ENCODE data around the gene TRIM52. TPM values are rescaled to one million over a fixed set of nuclear protein-coding genes. Genes with fewer than 3 reads are reported as not detected.
A peak's percentile ranks its signal among the peaks of the same experiment; 100 is the strongest.

TRIM52 gene
- polyA plus RNA-seq, 2 of the 4 experiments (the other 2 are of a cell fraction), result 11.1 to 12.1 TPM

DNA sequence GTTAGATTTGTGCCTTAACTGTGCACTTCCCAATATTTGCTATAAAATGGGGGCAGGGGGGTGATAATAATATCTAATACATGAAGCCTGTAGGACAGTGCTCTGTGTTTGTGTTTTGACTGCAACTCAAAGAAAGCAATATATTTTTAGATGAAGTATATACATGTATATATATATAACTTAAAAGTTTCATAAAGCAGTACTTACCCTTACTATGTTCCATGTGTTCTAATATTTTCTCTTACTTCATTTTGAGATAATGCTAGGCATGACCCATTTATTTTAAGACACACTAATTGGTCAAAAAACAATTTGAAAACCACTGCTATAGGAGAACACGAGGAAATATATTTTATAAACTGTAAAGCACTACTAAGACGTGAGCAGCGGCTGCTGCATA lies 2.4 kb downstream of the TRIM52 start:
- DNase-seq (ENCODE audit: low read depth in 1 of 2, low spot score in 1 of 2) (no peak), ATAC-seq (no peak), FAIRE-seq (no peak)
- Histone ChIP-seq H3K9me3 (no peaks in the 10 kb centered on the region), H3K4me3 (no peak overlapping the region), H3K4me1 (peaks cover 23% of the 10 kb centered on the region), H3K4me2 (peak overlapping the region; percentile 98), H3K27ac (no peak overlapping the region)
- POLR2A ChIA-PET, result no interaction called here
- CTCF ChIA-PET, result interaction anchor here (0.6 kb wide), 1 partner anchor 22 kb away, joined by 3 read pairs; no protein-coding TSS in a partner anchor
- TF ChIP-seq NFE2L2 (conservative IDR thresholded peaks at IDR 0.05; ENCODE audit: low read length) (no peak), GATA3 (IDR thresholded peaks at IDR 0.05; ENCODE audit: borderline replicate concordance) (no peak), MAZ (IDR thresholded peaks at IDR 0.05; ENCODE audit: borderline replicate concordance, low read depth, low read length) (no peak), KDM1A (IDR thresholded peaks at IDR 0.05; ENCODE audit: low read depth) (no peak), HDAC2 (IDR thresholded peaks at IDR 0.05) (no peak), CBX8 (IDR thresholded peaks at IDR 0.05) (no peak), JUN (IDR thresholded peaks at IDR 0.05) (no peak), TFCP2L1 (CRISPR knock-in tag; IDR thresholded peaks at IDR 0.05) (no peak), KDM5A (IDR thresholded peaks at IDR 0.05) (no peak), POLR2A (IDR thresholded peaks at IDR 0.05; ENCODE audit: low read length) (no peak), BHLHE40 (IDR thresholded peaks at IDR 0.05; ENCODE audit: low read depth, low read length) (no peak), RAD21 (conservative IDR thresholded peaks at IDR 0.05 in 1 of 2, IDR thresholded peaks at IDR 0.05 in 1 of 2) (no peak), REST (IDR thresholded peaks at IDR 0.05) (no peak), CHD4 (IDR thresholded peaks at IDR 0.05; ENCODE audit: borderline replicate concordance) (no peak), ZSCAN20 (CRISPR knock-in tag; IDR thresholded peaks at IDR 0.05) (no peak)
- TF ChIP-seq, protein P1, sequence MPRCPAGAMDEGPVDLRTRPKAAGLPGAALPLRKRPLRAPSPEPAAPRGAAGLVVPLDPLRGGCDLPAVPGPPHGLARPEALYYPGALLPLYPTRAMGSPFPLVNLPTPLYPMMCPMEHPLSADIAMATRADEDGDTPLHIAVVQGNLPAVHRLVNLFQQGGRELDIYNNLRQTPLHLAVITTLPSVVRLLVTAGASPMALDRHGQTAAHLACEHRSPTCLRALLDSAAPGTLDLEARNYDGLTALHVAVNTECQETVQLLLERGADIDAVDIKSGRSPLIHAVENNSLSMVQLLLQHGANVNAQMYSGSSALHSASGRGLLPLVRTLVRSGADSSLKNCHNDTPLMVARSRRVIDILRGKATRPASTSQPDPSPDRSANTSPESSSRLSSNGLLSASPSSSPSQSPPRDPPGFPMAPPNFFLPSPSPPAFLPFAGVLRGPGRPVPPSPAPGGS (IDR thresholded peaks at IDR 0.05), result no peak
- TF ChIP-seq, protein P2, sequence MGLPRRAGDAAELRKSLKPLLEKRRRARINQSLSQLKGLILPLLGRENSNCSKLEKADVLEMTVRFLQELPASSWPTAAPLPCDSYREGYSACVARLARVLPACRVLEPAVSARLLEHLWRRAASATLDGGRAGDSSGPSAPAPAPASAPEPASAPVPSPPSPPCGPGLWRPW (IDR thresholded peaks at IDR 0.05), result no peak
- WGBS (ENCODE audit: missing lambda C conversion rate), result 79% methylated on average over 3 of the region's 3 CpGs

GRCh38 chr5:181255836-181256578 lies 4.9 kb downstream of the TRIM52 start:
- ChIA-PET POLR2A (interaction anchor here (1.4 kb wide), 1 partner anchor 34 kb away, joined by 5 read pairs; no protein-coding TSS in a partner anchor), CTCF (interaction anchor here (1.0 to 1.4 kb wide), 3 partner anchors 9 to 72 kb away, joined by 3 to 4 read pairs (median 3); no protein-coding TSS in a partner anchor)
- peaks cover 34% of the 10 kb centered on the region for H3K4me1 ChIP-seq
- no peak for ATAC-seq
- no peak for FAIRE-seq
- WGBS (ENCODE audit: missing lambda C conversion rate), result 73% methylated on average over 7 of the region's 7 CpGs
- no peaks in the 10 kb centered on the region for H3K9me3 ChIP-seq
- DNase-seq (ENCODE audit: low read depth in 1 of 2, low spot score in 1 of 2), result no peak
- no peak overlapping the region for H3K4me2 ChIP-seq
- H3K27ac ChIP-seq, result no peak overlapping the region
- H3K4me3 ChIP-seq, result no peak overlapping the region
- no peak for TF ChIP-seq MYC (IDR thresholded peaks at IDR 0.05; ENCODE audit: borderline replicate concordance, low read length)
- TF ChIP-seq HMGXB4 (CRISPR knock-in tag; IDR thresholded peaks at IDR 0.05; ENCODE audit: borderline replicate concordance), result no peak
- TF ChIP-seq EP300 (IDR thresholded peaks at IDR 0.05), result 0 out of 5 replicates have a peak, but pooled peaks of 1 of the 2 experiments have one; percentile 11
